ENCODE measurements around the gene TCF3.

The TCF3 gene

GRCh38 chr19:1684573-1684912 is 32.1 kb upstream of the TCF3 start:
- Histone ChIP-seq H3K27ac (ENCODE audit: low read length) (no peak overlapping the region), H3K4me1 (ENCODE audit: control insufficient read depth, low read depth, low read length) (no peaks in the 10 kb centered on the region), H3K27me3 (ENCODE audit: control insufficient read depth, insufficient read depth, low read length) (peaks cover 21% of the 10 kb centered on the region), H3K9ac (ENCODE audit: low read length) (no peak overlapping the region), H3K4me3 (ENCODE audit: low read length) (no peak overlapping the region), H3K9me3 (ENCODE audit: control insufficient read depth, low read depth, low read length) (no peaks in the 10 kb centered on the region), H3K36me3 (ENCODE audit: control insufficient read depth, low read depth, low read length) (no peaks in the 10 kb centered on the region)

- no peak overlapping the region for H3K27ac ChIP-seq (ENCODE audit: low read length)
- peaks cover 21% of the 10 kb centered on the region for H3K27me3 ChIP-seq (ENCODE audit: control insufficient read depth, insufficient read depth, low read length)
- no peaks in the 10 kb centered on the region for H3K4me1 ChIP-seq (ENCODE audit: control insufficient read depth, low read depth, low read length)
- no peak overlapping the region for H3K4me3 ChIP-seq (ENCODE audit: low read length)
- H3K36me3 ChIP-seq (ENCODE audit: control insufficient read depth, low read depth, low read length) = no peaks in the 10 kb centered on the region
- H3K9ac ChIP-seq (ENCODE audit: low read length) = no peak overlapping the region
- H3K9me3 ChIP-seq (ENCODE audit: control insufficient read depth, low read depth, low read length) = no peaks in the 10 kb centered on the region
Observed at GRCh38 chr19:1683869-1684572, 31.6 kb upstream of the TCF3 start.

GRCh38 chr19:1680976-1681375 is 28.6 kb upstream of the TCF3 start:
- H3K36me3 ChIP-seq (ENCODE audit: control insufficient read depth, low read depth, low read length) = no peaks in the 10 kb centered on the region
- H3K27me3 ChIP-seq (ENCODE audit: control insufficient read depth, insufficient read depth, low read length) = peaks cover 46% of the 10 kb centered on the region
- H3K9me3 ChIP-seq (ENCODE audit: control insufficient read depth, low read depth, low read length) = no peaks in the 10 kb centered on the region
- no peaks in the 10 kb centered on the region for H3K4me1 ChIP-seq (ENCODE audit: control insufficient read depth, low read depth, low read length)
- H3K9ac ChIP-seq (ENCODE audit: low read length) = no peak overlapping the region
- no peak overlapping the region for H3K27ac ChIP-seq (ENCODE audit: low read length)
- no peak overlapping the region for H3K4me3 ChIP-seq (ENCODE audit: low read length)

- H3K36me3 ChIP-seq (ENCODE audit: control insufficient read depth, low read depth, low read length) = no peaks in the 10 kb centered on the region
- H3K27me3 ChIP-seq (ENCODE audit: control insufficient read depth, insufficient read depth, low read length) = peaks cover 63% of the 10 kb centered on the region
- H3K4me1 ChIP-seq (ENCODE audit: control insufficient read depth, low read depth, low read length) = no peaks in the 10 kb centered on the region
- no peak overlapping the region for H3K9ac ChIP-seq (ENCODE audit: low read length)
- no peak overlapping the region for H3K4me3 ChIP-seq (ENCODE audit: low read length)
- H3K27ac ChIP-seq (ENCODE audit: low read length) = no peak overlapping the region
- H3K9me3 ChIP-seq (ENCODE audit: control insufficient read depth, low read depth, low read length) = no peaks in the 10 kb centered on the region
Observed at GRCh38 chr19:1678073-1678472, 25.7 kb upstream of the TCF3 start.

GRCh38 chr19:1676351-1677266 is 24.2 kb upstream of the TCF3 start:
- Histone ChIP-seq H3K4me3 (ENCODE audit: low read length) (peak overlapping the region; percentile 45), H3K36me3 (ENCODE audit: control insufficient read depth, low read depth, low read length) (no peaks in the 10 kb centered on the region), H3K27ac (ENCODE audit: low read length) (no peak overlapping the region), H3K4me1 (ENCODE audit: control insufficient read depth, low read depth, low read length) (no peaks in the 10 kb centered on the region), H3K9me3 (ENCODE audit: control insufficient read depth, low read depth, low read length) (no peaks in the 10 kb centered on the region), H3K9ac (ENCODE audit: low read length) (no peak overlapping the region), H3K27me3 (ENCODE audit: control insufficient read depth, insufficient read depth, low read length) (peaks cover 69% of the 10 kb centered on the region)

- no peaks in the 10 kb centered on the region for H3K4me1 ChIP-seq (ENCODE audit: control insufficient read depth, low read depth, low read length)
- H3K27me3 ChIP-seq (ENCODE audit: control insufficient read depth, insufficient read depth, low read length) = peaks cover 77% of the 10 kb centered on the region
- no peak overlapping the region for H3K9ac ChIP-seq (ENCODE audit: low read length)
- H3K36me3 ChIP-seq (ENCODE audit: control insufficient read depth, low read depth, low read length) = no peaks in the 10 kb centered on the region
- H3K4me3 ChIP-seq (ENCODE audit: low read length) = peak overlapping the region; percentile 45
- H3K27ac ChIP-seq (ENCODE audit: low read length) = no peak overlapping the region
- no peaks in the 10 kb centered on the region for H3K9me3 ChIP-seq (ENCODE audit: control insufficient read depth, low read depth, low read length)
Observed at GRCh38 chr19:1675633-1676350, 23.4 kb upstream of the TCF3 start.

- no peaks in the 10 kb centered on the region for H3K36me3 ChIP-seq (ENCODE audit: control insufficient read depth, low read depth, low read length)
- H3K27me3 ChIP-seq (ENCODE audit: control insufficient read depth, insufficient read depth, low read length) = peaks cover 92% of the 10 kb centered on the region
- no peak overlapping the region for H3K27ac ChIP-seq (ENCODE audit: low read length)
- no peak overlapping the region for H3K4me3 ChIP-seq (ENCODE audit: low read length)
- no peaks in the 10 kb centered on the region for H3K4me1 ChIP-seq (ENCODE audit: control insufficient read depth, low read depth, low read length)
- H3K9ac ChIP-seq (ENCODE audit: low read length) = no peak overlapping the region
- H3K9me3 ChIP-seq (ENCODE audit: control insufficient read depth, low read depth, low read length) = no peaks in the 10 kb centered on the region
Observed at GRCh38 chr19:1674293-1674679, 21.9 kb upstream of the TCF3 start.

GRCh38 chr19:1673645-1674292 is 21.4 kb upstream of the TCF3 start:
- Histone ChIP-seq H3K4me1 (ENCODE audit: control insufficient read depth, low read depth, low read length) (no peaks in the 10 kb centered on the region), H3K9me3 (ENCODE audit: control insufficient read depth, low read depth, low read length) (no peaks in the 10 kb centered on the region), H3K27ac (ENCODE audit: low read length) (no peak overlapping the region), H3K27me3 (ENCODE audit: control insufficient read depth, insufficient read depth, low read length) (peaks cover 97% of the 10 kb centered on the region), H3K36me3 (ENCODE audit: control insufficient read depth, low read depth, low read length) (no peaks in the 10 kb centered on the region), H3K4me3 (ENCODE audit: low read length) (no peak overlapping the region), H3K9ac (ENCODE audit: low read length) (no peak overlapping the region)

- peaks cover 97% of the 10 kb centered on the region for H3K27me3 ChIP-seq (ENCODE audit: control insufficient read depth, insufficient read depth, low read length)
- H3K4me3 ChIP-seq (ENCODE audit: low read length) = no peak overlapping the region
- peaks cover 4% of the 10 kb centered on the region for H3K4me1 ChIP-seq (ENCODE audit: control insufficient read depth, low read depth, low read length)
Observed at GRCh38 chr19:1672769-1673644, 20.6 kb upstream of the TCF3 start.

GRCh38 chr19:1672038-1672768 is 19.8 kb upstream of the TCF3 start:
- Histone ChIP-seq H3K27ac (ENCODE audit: low read length) (no peak overlapping the region), H3K4me1 (ENCODE audit: control insufficient read depth, low read depth, low read length) (peaks cover 4% of the 10 kb centered on the region), H3K27me3 (ENCODE audit: control insufficient read depth, insufficient read depth, low read length) (peaks cover 96% of the 10 kb centered on the region), H3K9ac (ENCODE audit: low read length) (no peak overlapping the region), H3K4me3 (ENCODE audit: low read length) (peak overlapping the region; percentile 21), H3K9me3 (ENCODE audit: control insufficient read depth, low read depth, low read length) (no peaks in the 10 kb centered on the region), H3K36me3 (ENCODE audit: control insufficient read depth, low read depth, low read length) (no peaks in the 10 kb centered on the region)

More at GRCh38 chr19:1672769-1673644, 20.6 kb upstream of the TCF3 start:
- Histone ChIP-seq H3K27ac (ENCODE audit: low read length) (no peak overlapping the region), H3K9ac (ENCODE audit: low read length) (no peak overlapping the region), H3K9me3 (ENCODE audit: control insufficient read depth, low read depth, low read length) (no peaks in the 10 kb centered on the region), H3K36me3 (ENCODE audit: control insufficient read depth, low read depth, low read length) (no peaks in the 10 kb centered on the region)
